OCI-LY3 (cell line): Measurements from ENCODE around the gene DTX2.

Experiments used
- EZH2phosphoT487 ChIP-seq: fragments of 200-600 bp; shearing (Covaris generic); IDR thresholded peaks from 2 replicates; pipeline ENCODE4 v1.6.1; 2018; ENCODE audit warnings: antibody characterized with exemption, mixed run types, low read depth
- TF ChIP-seq, protein P1 (sequence below): fragments of 200-600, 300-600 bp; sonication (generic); IDR thresholded peaks from 2 replicates; pipeline ENCODE4 v1.5.1; 2014; ENCODE audit warnings: antibody characterized with exemption, low read length, low read depth

DNA sequence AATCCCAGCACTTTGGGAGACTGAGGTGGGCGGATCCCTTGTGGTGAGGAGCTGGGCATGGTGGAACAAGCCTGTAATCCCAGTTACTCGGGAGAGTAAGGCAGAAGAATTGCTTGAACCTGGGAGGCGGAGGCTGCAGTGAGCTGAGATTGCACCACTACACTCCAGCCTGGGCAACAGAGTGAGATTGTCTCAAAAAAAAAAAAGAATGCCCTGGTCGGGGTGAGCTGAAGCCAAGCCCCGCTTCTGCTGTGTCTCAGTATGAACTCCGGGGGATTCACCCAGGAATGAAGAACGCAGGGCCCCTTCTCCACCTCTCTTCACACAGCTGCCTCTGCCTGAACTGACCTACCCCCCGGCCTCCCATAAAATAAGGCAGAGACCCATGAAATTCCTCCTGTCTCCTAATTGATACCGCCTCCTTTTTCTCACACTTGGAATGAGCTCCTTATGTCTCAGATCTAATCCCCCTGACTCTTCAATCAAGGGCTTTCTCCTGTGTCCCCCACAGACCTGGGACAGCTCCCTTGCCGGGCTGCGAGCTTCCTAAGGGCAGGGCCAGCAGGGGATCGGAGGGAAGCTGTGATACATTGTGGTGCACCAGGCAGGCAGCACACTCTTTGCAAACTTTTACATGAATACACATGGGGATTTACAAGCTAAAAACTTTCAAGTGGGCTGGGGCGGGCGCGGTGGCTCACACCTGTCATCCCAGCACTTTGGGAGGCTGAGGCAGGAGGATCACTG, 37.7 kb upstream of the DTX2 start:
- TF ChIP-seq, protein P1, sequence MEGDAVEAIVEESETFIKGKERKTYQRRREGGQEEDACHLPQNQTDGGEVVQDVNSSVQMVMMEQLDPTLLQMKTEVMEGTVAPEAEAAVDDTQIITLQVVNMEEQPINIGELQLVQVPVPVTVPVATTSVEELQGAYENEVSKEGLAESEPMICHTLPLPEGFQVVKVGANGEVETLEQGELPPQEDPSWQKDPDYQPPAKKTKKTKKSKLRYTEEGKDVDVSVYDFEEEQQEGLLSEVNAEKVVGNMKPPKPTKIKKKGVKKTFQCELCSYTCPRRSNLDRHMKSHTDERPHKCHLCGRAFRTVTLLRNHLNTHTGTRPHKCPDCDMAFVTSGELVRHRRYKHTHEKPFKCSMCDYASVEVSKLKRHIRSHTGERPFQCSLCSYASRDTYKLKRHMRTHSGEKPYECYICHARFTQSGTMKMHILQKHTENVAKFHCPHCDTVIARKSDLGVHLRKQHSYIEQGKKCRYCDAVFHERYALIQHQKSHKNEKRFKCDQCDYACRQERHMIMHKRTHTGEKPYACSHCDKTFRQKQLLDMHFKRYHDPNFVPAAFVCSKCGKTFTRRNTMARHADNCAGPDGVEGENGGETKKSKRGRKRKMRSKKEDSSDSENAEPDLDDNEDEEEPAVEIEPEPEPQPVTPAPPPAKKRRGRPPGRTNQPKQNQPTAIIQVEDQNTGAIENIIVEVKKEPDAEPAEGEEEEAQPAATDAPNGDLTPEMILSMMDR = no peak
- TF ChIP-seq EZH2phosphoT487 = no peak
